GM12801 (cell line): ENCODE data around the gene NYNRIN.

ENCODE experiments used
- CTCF ChIP-seq: IDR thresholded peaks from one replicate; pipeline ENCODE4 v1.5.1; 2011; ENCODE audit warnings: control low read depth; ENCODE audit not compliant: insufficient read length; ENCODE audit errors: extremely low read depth

NYNRIN gene

GRCh38 chr14:24367514-24368211 is 31.1 kb upstream of the NYNRIN start, which contains the start of gene NFATC4:
Gene NFATC4, plus strand, starts transcription at chr14:24368184. Its CDS starts 157 bp downstream, at chr14:24368341.
- TF ChIP-seq CTCF = no peak

DNA sequence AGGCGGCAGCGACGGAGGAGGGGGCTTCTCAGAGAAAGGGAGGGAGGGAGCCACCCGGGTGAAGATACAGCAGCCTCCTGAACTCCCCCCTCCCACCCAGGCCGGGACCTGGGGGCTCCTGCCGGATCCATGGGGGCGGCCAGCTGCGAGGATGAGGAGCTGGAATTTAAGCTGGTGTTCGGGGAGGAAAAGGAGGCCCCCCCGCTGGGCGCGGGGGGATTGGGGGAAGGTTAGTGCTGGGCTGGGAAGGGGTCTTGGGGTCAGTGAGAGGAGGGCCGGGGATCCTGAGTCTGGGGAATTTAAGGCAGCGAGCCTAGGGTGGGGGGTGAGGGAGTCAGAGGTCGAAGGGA is 30.6 kb upstream of the NYNRIN start:
- no peak for TF ChIP-seq CTCF

DNA sequence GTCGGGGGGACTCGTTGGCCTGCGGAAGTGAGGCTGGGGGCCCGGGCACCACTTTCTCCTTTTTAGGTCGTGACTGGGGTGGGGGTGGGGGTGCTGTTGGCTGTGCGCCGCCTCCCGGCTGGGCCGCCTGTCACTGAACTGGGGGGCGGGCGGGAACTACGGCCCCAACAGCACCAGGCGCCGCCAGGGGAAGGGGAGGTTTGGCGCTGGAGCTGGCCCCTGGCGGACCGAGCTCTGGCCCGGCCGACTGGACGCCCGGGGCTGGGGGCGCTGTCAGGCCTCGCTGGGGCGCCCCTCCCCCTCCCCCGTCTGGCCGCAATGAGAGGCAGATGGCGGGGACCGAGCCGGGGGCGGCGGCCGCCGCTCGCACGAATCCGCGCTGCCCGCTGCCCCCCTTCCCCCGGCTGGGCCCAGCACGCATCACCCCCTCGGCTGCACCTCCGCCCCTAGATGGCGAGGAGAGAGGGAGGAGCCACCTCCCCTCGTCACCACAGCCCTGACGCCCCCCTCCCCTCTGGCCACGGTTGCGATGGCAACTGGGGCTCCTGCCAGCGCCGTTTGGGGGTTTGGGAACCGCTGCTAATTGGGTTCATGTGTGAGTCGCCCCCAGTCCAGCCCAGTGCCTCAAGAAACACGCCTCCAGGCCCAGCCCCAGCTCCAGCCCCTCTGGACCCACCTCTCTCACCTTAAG is 30.1 kb upstream of the NYNRIN start:
- TF ChIP-seq CTCF = no peak

GRCh38 chr14:24369463-24369862 is 29.3 kb upstream of the NYNRIN start:
- TF ChIP-seq CTCF = no peak

DNA sequence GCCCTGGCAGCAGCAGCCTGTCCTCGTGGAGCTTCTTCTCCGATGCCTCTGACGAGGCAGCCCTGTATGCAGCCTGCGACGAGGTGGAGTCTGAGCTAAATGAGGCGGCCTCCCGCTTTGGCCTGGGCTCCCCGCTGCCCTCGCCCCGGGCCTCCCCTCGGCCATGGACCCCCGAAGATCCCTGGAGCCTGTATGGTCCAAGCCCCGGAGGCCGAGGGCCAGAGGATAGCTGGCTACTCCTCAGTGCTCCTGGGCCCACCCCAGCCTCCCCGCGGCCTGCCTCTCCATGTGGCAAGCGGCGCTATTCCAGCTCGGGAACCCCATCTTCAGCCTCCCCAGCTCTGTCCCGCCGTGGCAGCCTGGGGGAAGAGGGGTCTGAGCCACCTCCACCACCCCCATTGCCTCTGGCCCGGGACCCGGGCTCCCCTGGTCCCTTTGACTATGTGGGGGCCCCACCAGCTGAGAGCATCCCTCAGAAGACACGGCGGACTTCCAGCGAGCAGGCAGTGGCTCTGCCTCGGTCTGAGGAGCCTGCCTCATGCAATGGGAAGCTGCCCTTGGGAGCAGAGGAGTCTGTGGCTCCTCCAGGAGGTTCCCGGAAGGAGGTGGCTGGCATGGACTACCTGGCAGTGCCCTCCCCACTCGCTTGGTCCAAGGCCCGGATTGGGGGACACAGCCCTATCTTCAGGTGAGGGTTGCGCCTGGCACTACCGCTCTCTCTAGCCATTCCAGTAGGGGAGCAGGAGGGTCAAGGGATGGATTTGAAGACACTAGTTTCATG is 28.7 kb upstream of the NYNRIN start:
- no peak for TF ChIP-seq CTCF

GRCh38 chr14:24370748-24371147 is 28.1 kb upstream of the NYNRIN start:
- TF ChIP-seq CTCF = no peak

GRCh38 chr14:24372701-24373416 is 25.9 kb upstream of the NYNRIN start:
- no peak for TF ChIP-seq CTCF
